GM19238 (cell line): ENCODE data around the gene GPD2.
"Not testable (repeated sequence)": the region's sequence is repeated elsewhere in the genome, so short reads cannot be mapped to it uniquely, and the experiment has no call there.

Experiments used
- DNase-seq: peaks from one replicate; pipeline ENCODE4 v3.0.0; 2011; ENCODE audit warnings: low spot score; ENCODE audit not compliant: insufficient read length

Gene GPD2

DNA sequence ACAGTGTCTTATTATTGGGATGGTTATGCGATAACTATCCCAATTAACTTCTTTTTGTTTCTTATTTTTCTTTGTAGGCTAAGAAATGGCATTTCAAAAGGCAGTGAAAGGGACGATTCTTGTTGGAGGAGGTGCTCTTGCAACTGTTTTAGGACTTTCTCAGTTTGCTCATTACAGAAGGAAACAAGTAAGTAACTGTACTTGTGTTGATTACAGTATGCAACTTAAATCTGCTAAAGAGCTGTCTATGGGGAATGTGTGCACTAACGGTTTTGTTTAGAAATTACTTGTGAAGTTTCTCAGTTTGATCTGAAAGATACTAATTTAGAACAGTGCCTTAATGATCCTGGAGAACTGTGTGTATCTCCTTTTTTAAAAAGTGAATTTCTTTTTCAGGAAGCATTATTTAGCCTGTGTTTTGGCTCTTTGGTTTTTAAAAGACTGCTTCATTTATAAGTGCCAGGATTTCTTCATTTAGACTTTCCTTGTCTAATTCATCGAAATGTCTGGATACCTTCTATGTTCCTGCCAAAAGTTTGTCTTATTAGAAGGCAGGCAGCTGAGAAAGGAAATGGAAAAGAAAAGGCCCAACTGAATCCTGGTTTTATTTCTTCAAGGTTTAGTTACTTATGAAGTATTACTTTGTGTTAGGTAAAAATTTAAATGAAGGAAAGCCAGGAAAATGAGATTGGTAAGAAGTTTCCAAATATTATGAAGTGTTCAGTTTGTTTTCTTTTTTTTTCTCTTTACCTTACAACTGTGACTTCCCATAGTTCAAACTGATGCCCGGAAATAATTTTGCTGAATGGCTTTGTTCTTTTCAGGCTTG, 40.1 kb downstream of the GPD2 start:
- DNase-seq, result no peak

DNA sequence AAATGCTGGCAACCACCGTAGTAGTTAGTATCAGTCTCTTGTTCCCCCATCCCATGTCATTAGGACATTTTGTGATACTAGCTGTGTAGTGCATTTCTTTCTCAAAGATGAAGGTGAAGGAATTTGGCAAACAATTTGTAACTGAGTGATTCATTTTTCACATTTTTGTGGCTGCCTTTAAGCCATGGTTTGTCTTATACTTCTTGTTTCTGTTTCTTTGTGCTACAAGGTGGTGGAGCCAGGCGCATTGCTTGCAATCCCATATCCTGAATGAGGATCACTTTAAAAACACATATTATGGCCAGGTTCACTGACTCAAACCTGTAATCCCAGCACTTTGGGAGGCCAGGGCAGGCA, 40.6 kb downstream of the GPD2 start:
- no peak for DNase-seq

DNA sequence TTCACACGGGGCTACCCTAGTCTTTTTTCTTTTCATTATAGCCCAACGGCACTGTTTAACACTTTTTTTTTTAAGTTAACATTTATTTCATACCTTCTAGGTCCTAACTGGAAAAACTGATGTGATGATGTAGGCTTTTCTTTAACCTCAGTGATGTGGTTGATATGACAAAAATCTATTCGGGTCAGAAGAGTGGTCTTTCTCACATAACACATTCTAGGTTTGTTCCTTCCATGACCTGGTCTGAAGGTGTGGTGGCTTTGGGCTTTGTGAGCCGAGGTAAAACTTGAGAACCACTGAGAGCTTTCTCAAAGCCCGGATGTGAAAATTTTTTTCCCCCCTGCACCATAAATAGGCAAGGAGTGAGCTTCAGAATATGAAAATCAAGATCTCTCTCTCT, 44.2 kb downstream of the GPD2 start:
- DNase-seq, result no peak

DNA sequence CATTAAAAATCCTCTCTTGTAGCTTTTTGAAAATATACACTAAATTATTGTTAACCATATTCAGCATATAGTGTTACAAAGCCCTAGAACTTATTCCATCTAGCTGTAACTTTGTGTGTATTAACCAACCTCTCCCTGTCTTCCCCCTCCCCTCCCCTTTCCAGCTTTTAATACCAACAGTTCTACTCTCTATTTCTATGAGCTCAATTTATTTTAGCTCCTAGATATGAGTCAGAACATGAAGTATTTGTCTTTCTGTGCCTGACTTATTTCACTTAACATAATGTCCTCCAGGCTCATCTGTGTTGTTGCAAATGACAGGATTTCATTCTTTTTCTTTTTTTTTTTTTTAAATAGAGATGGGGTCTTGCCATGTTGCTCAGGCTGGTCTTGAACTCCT, 45.1 kb downstream of the GPD2 start:
- DNase-seq, result no peak

DNA sequence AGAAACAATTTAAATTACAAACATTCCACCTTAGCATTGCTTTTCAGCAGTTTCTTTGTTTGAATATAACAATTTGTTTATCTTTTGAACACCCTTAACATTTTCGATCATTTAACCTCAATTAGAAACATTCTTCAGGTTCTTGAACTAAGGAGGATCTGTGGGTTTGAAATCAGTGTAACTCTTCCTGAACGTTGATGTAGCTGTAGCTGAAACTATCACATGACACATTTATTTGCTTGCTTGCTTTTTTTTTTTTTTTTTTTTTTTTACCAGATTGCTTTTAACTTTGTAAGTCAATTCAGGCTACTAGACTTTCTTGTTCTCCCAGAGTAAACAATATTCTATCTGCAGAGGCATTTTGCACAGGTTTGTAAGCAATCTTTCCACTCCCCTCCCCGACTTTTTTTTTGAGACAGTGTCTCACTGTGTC, 47.6 kb downstream of the GPD2 start:
- no peak for DNase-seq

DNA sequence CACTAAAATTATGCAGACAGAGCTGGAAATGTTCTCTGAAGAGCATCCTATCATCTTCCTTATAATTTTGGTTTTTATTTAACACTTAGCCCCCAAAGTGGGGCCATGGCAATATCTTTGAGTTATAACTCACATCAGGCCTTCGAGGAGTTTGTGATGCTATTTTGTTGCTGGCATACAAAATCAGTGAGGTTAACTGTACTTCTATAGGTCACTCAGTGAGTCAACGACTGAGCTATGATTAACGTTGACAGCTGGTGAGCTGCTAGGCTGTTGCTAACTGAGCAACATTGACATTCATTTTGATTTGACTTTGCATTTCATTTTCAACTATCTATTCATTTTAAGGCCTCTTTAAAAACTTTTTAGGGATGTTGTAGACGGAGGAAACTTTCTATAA, 50.0 kb downstream of the GPD2 start:
- no peak for DNase-seq

DNA sequence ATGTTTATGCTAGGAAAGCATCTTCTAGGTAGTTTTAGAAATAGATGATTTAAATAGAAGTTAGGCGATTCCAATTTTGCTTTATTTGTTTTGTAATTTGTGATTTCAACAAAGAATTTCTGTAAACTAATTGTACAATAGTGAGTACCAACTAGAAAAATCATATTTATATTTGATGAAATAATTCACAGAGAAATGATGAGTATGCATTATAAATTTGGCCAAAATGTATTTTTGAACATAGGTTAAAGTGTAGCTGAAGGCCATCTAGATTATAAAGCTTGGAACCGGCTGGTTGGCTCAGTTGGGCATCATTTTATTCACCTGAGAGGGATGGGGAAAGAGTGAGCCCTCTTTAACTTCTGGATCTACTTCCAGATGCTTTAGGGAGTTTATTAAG, 50.4 kb downstream of the GPD2 start:
- no peak for DNase-seq

DNA sequence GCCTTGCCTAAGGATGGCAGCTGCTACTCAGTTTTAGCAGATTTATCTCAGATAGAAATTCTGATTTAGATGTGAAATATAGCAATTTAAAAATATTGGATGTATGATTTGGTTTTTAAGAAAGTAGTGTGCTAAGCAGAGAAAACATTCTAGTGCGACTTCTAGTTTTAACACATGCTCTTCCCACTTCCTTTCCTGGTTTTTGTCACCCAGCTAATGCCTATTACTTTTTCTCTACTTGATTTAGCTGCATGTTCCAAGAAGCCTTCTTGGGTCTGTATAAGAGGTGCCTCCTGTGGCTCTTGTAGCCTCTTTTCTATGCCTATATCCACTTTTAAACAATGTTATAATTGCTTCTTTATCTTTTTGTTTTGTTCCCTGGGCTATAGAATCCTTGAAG, 53.0 kb downstream of the GPD2 start:
- DNase-seq, result no peak

DNA sequence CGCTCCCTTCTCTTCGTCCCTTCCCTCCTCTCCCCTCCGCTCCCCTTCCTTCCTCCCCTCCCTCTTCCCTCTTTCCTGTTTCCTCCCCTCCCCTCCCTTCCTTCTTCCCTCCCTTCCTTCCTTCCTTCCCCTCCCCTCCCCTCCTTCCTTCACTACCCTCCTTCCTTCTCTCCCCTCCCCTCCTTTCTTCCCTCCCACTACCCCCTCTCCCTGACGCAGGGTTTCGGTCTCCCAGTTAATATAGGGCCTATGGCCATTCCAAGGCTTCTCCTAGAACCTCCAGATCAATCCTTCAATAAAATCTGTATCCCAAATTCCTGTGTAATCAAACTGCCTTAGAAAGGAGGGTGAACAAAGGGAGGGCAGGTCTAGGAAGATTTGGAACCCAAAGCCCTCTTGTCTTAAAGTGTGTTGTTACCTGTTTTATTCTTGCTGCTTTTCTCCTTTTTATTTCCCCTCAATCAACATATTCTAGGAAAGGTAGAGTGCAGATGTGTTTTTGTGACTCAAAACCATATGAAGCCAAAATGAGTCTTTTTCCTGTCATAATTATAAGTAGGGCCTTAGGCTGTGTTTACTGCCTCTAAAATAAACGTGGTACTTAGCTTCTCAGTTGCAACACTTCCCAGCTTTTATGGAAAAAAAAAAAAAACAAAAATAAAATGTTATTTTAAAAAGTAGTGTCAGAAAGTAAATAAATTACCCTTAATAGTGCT, 53.7 kb downstream of the GPD2 start:
- no peak for DNase-seq

DNA sequence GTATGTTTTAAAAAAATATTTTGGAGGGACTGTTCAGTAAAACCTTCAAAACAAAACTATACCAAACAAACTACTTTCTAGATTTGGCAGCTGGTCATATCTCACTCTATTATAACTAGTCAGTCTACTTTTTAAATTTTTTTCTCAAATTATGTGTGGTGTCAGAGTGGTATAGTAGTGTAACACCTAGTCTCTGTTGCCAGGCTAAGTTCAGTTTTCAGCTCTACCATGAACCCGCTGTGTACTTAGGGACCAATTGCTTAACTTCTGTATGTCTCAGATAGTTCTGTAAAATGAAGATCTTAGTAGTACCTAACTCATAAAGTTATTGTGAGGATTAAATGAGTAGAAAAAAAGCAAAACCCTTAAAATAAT, 54.3 kb downstream of the GPD2 start:
- DNase-seq, result no peak

DNA sequence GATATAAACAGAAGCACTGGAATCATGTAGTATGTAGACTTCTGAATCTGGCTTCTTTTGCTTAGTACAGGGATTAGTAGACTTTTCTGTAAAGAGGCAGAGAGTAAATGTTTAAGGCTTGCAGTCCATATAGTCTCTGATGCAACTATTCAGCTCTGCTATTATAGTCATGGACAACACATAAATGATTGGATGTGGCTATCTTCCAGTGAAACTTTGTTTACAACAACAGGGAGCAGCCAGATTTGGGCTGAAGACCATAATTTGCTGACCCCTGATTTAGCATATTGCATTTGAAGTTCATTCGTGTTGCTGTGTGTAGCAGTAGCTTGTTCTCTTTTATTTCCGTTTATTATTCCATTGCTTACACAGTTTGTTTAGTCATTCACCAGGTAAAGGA, 55.0 kb downstream of the GPD2 start:
- no peak for DNase-seq

DNA sequence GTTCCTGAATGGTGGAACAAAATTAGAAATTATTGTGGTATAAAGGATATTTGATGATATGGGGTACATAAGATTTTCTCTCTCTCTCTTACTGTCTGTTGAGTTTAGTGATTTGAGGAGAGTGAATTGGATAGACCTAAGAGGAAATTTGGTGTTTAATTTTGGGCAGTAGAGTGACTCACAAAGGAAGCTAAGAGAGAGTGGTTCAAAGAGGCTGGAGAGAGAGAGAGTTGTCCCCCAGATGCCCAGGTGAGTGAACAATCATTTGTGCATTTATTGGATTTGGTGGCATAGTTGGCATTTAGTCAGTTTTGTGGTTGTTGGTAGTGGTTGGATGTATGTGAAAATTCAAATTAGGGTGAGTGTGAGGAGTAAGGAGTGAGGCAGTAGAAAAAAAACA, 56.8 kb downstream of the GPD2 start:
- no peak for DNase-seq

DNA sequence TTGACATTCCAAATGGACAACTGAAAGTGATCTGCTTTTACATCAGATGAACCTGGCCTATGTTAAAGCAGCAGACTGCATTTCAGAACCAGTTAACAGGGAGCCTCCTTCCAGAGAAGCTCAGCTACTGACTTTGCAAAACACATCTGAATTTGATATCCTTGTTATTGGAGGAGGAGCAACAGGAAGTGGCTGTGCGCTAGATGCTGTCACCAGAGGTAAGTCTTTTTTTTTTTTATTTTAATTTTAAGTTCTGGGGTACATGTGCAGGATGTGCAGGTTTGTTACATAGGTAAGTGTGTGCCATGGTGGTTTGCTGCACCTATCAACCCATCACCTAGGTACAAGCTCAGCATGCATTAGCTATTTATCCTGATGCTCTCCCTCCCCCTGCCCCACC, 59.8 kb downstream of the GPD2 start:
- DNase-seq, result not testable (repeated sequence)

DNA sequence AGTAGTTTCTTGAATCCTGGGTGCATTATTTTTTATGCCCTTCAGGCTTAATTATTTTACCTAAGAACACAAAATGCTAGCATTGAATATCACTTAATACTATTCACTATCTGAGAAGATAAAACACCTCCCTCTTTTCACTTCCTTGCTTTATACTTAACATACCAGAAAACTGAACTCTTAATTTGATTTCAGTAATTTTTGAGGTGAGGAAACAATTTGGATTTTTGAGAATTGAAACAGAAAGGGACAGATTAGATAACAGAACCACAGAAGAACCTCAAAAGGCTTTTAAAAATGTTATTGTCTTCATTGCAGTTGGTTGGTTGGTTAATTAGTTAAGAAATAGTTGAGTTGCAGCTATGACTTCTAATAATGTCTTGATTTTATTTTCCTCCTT, 69.5 kb downstream of the GPD2 start:
- DNase-seq, result no peak

DNA sequence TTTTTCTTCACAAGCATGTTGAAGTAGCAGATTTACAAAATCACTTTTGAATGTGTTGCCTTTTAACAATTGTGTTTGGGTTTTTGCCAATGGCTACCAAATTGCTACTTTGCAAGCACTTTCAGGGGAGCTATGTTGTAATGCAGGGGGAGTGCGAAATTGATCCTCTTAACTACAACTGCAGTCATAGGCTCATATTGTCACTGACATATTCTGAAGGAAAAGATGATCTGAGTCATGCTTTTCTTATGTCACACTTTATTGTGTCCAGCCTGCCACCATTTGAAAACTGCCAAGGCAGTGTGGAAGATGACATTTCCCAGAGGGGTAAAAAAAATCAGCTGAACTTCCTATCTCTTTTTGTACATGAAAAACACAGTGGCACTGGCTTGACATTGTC, 74.9 kb downstream of the GPD2 start:
- DNase-seq, result no peak

DNA sequence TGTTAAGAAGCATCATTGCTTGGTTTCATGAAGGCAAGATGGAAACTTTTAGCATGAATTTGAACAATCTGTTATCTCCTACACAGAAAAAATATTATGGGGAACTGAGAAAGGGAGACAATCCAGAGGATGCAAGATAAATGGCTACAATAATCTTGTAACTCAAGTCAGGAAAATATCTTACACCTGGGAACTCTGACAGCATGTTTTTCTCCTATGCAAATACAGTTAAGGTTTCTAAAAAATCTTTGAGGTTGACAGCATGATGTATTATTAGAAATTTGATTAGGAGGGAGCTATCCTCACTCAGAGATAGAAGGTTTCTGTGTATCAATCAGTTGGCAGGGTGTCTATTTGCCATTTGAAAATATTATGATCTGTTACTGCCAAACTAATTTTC, 75.6 kb downstream of the GPD2 start:
- no peak for DNase-seq

DNA sequence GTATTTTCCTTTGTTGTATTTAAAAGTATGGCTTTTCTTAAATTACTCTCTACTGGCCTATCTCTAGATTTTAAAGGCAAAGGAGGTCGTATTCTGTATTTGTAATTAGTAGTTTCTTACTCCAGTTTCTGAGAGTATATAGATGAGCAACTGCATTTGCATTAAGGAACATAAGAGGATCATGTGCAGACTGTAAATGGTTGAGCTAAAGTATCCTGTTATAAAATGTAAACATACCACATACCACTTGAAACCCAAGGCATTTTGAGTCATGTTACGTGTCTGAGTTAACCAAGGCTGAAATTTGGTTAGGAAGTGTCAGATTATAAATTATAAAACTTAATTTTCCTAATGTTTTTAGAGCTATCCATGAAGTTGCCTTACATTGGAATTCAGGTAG, 76.3 kb downstream of the GPD2 start:
- DNase-seq, result no peak

DNA sequence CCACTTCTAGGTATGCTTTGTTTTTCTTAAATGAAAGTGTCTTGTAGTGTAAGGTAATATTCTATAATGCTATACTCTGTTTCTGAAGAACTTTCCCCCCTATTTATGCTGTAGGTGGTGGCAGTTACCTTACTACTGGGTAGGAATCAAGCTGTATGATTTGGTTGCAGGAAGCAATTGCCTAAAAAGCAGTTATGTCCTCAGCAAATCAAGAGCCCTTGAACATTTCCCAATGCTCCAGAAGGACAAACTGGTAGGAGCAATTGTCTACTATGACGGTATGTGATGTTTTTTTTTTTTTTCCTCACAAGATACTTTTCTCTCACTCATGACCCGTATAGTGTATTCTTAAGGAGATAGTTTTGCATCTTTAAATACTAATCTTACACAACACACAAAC, 77.0 kb downstream of the GPD2 start:
- no peak for DNase-seq

DNA sequence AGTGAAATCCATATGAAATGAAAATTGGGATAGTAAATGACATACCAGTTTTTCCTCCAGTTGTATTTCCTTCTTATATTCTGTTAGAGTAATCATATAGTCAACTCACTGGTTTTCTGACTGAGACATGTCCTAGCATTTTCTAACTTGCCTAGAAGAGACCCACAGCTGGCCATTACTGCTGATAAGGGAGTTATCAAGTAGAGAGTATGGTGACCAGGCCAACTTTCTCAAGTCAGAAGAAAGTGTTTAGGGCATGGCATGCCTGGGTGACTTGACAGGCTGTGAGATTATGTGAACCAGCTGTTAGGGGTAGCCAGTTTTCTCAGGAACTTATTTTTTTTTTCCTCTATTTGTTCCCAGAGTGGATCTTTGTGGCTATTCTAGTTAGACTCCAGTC, 81.2 kb downstream of the GPD2 start:
- no peak for DNase-seq

DNA sequence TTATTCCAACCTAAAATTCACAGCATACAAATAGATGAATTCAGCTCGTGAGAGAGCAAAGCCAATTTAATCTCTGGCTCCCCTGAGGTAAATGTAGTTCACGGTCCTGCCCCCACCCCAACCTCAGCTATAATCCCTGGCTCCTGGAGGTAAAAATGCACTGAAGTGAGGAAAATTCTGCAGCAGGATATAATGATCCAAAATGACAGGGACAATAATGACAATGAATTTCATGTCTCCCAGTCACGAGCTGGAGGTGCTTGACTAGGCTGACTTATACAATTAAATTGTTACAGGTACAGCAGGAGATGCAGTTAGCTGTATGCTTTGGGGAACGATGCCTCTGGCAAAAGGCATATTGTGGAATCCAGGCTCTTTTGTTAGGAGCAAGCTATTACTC, 82.0 kb downstream of the GPD2 start:
- no peak for DNase-seq

DNA sequence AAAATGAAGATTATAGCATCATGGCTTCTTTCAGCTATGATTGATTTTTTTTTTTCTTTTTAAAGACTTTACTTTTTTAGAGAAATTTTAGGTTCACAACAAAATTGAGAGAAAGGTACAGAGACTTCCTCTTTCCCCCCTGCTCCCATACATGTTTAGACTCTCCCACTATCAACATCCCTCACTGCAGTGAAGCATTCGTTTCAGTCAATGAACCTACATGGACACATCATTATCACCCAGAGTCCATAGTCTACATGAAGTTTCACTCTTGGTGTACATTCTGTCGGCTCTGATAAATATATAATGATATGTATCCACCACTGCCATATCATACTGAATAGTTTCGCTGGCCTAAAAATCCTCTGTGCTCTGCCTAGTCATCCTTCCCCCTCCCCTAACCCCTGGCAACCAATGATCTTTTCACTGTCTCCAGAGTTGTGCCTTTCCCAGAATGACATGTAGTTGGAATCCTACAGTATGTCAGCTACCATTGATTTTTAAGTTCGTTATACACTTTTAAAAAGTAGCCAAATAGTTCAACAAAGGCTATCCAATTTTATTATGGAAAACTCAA, 86.8 kb downstream of the GPD2 start:
- no peak for DNase-seq

DNA sequence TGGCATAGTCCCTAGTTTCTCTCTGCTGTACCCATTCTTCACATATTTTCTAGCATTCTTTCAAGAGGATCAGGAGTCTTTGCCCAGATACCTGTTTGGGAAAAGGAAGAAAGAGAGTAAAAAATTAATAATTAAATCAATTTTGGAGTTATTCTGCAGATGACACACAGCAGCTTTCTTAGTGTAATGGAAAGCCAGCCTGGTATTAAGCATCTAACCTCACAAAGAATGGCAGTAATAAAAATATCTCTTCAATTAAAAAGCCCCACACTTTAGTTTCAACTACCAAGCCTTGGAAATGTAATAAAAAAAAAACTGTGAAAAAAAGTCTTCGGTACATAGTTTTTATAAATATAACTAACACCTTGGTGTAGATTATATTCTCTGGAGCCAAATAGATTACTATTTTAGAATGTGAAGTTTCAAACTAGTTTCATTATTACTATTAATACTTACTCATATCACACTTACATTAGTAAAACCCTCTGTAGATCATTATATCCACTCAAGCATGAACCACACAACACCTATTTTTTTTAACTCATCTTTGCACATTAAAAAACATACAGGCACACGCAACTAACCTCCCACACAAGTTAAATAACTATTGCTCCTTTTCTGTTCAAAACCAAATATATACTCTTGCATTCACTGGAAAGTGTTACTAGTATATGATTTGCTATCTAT, 90.9 kb downstream of the GPD2 start:
- DNase-seq, result no peak
